Transverse colon (tissue), 4 donors: ENCODE results near the gene TNRC6B.

Experiments
- POLR2A ChIP-seq: fragments of 450-650 bp; IDR thresholded peaks from one replicate; pipeline ENCODE4 v1.6.1; 2016; ENCODE audit warnings: antibody characterized with exemption, mild to moderate bottlenecking, moderate library complexity
- POLR2AphosphoS5 ChIP-seq, 3 donors: sonication (generic); formaldehyde crosslinking; IDR thresholded peaks; one replicate each; pipeline ENCODE4 v1.6.1; 2016; ENCODE audit warnings: antibody characterized with exemption in 3 of 3
- TF ChIP-seq, protein P1 (sequence below), 5 experiments: fragments of 200-600 bp in 3 of 5; fragments of 450-650 bp in 2 of 5; sonication (generic) in 3 of 5; IDR thresholded peaks; 1 replicate in 2 of 5; 2 replicates in 3 of 5; pipeline ENCODE4 v1.5.1; 2016 to 2017; ENCODE audit warnings: antibody characterized with exemption in 5 of 5, inconsistent platforms in 3 of 5, mild to moderate bottlenecking in 2 of 5, moderate library complexity in 1 of 5

DNA sequence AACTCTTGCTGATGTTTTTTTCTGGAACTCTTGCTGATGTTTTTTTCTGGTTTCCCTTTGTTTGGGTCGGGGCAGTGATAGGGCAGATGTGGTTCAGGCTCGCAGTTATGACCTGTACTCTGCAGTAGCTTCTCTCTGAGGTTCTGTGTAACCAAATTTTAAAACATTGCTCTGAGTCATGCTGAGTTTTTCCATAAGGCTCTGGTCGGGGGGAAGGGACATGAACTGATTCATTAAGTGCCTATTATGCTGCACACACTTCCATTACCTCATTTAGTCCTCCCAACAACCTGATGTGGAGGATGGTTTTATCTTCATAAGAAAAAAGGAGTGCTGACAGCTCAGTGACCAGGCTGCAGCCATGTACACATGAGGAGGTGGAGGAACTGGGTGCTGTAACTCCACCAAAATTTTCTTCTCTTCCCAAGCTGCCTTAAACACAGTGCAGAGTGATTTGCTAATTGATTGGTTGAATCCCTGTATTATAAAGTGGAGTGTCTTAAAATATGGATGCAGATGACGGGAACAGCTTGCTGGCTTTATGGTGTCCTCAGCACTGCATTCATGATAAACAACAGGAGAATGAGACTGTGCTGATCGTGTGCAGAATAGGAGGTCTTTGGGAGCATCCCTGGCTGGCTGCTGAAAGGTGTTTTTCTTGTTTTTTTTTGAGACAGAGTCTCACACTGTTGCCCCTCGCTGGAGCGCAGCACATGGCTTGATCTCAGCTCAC lies 19.1 kb downstream of the TNRC6B start:
- peak in 2 of 3 donors; percentile 35 to 43 for TF ChIP-seq POLR2AphosphoS5 (IDR thresholded peaks at IDR 0.05)
- TF ChIP-seq POLR2A, result no peak
- TF ChIP-seq, protein P1, sequence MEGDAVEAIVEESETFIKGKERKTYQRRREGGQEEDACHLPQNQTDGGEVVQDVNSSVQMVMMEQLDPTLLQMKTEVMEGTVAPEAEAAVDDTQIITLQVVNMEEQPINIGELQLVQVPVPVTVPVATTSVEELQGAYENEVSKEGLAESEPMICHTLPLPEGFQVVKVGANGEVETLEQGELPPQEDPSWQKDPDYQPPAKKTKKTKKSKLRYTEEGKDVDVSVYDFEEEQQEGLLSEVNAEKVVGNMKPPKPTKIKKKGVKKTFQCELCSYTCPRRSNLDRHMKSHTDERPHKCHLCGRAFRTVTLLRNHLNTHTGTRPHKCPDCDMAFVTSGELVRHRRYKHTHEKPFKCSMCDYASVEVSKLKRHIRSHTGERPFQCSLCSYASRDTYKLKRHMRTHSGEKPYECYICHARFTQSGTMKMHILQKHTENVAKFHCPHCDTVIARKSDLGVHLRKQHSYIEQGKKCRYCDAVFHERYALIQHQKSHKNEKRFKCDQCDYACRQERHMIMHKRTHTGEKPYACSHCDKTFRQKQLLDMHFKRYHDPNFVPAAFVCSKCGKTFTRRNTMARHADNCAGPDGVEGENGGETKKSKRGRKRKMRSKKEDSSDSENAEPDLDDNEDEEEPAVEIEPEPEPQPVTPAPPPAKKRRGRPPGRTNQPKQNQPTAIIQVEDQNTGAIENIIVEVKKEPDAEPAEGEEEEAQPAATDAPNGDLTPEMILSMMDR (IDR thresholded peaks at IDR 0.05), result no peak
